KG1 (cell line): Measurements from ENCODE around the gene TLR5.

ENCODE experiments used
- DNase-seq: peaks from one replicate; lab custom pipeline; 2025; lab: John Stamatoyannopoulos, UW

Gene TLR5

GRCh38 chr1:223068900-223069665, 74.0 kb downstream of the TLR5 start:
- no peak for DNase-seq

GRCh38 chr1:223067914-223068313, 75.1 kb downstream of the TLR5 start:
- no peak for DNase-seq

- DNase-seq = no peak
These were observed 76.6 kb downstream of the TLR5 start for GRCh38 chr1:223066415-223066814.

- no peak for DNase-seq
These were observed 80.9 kb downstream of the TLR5 start for GRCh38 chr1:223062177-223062576.

DNA sequence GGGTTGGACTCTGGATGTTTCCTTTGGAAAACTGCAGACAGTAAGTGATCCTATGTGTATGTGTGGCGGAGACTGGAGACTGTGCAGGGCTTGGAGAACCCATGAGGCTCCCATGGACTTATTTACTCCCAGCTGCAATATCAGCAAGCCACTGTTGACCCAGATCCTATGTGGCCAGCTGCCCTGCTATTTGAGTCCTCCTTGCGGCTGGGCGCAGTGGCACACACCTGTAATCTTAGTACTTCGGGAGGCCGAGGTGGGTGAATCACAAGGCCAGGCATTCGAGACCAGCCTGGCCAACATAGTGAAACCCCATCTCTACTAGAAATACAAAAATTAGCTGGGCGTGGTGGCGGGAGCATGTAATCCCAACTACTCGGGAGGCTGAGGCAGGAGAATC, 83.5 kb downstream of the TLR5 start:
- no peak for DNase-seq
